GM18870 (cell line): Measurements from ENCODE around the gene MRI1.
"Not testable (repeated sequence)": the region's sequence is repeated elsewhere in the genome, so short reads cannot be mapped to it uniquely, and the experiment has no call there.

Experiments used
- ATAC-seq: cut with Tn5 transposase; IDR thresholded peaks from one replicate; pipeline ENCODE4 v1.9.1; 2021; ENCODE audit warnings: moderate library complexity; ENCODE audit not compliant: unreplicated experiment

MRI1 gene

DNA sequence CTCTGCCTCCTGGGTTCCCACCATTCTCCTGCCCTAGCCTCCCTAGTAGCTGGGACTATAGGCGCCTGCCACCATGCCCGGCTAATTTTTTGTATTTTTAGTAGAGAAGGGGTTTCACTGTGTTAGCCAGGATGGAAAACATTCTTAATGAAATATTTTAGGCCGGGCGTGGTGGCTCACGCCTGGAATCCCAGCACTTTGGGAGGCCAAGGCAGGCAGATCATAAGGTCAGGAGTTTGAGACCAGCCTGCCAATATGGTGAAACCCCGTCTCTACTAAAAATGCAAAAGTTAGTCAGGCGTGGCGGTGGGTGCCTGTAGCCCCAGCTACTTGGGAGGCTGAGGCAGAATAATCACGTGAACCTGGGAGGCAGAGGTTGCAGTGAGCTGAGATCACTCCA, 29.0 kb downstream of the MRI1 start:
- ATAC-seq, result not testable (repeated sequence)

DNA sequence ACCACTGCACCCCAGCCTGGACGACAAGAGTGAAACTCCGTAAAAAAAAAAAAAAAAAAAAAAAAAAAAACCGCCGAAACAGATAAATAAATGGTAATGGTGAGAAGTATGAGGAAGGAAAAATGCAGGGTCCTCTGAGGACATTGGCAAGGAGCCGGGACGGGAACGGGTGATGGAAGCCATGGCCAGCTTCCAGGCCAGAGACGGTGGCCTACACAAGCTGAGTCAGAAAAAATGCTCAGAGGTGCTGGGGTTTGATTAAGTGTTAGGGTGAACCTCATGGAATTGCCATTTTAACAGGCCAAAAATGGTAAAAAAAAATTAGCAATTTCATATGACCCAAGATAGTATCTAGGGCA, 30.1 kb downstream of the MRI1 start:
- ATAC-seq, result no peak

DNA sequence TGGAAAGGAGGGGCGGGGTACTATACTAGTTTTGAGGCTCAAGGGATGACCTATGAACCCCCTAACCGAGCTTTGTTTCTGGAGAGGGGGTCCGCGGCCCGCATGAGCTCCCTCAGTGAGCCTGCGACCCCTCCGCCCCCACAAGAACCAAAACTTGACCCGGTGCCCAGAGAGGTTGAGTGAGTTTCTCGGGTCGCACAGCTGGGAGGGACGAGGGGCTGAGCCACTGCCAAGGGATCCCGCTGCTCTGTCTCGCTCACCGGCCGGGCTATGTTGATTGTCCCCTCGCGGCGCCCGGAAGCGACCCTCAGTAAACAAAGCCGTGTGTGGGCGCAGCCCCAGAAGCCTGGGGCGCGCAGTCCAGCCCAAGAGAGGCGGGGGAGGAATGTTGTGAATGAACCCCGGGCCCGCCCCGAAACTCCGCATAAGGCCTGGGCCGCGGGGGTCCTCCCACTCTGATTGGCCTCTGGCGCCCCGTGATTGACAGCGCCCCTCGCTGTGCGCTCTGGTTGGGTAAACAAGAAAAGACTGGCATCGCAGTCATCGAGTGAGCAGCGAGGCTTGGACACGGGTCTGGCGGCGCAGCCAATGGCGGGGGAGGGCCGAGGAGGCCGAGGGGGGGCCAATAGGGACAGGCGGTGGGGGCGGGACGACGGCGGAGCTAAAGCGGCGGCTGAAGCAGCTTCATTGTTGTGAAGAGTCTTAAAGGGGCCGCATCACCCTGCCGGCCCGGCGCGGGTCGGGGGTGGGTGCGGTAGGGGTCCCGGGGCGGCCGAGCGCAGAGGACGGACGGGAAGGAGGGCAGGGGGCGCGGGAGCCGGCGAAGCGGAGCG, 30.7 kb downstream of the MRI1 start, which contains the start of gene ZSWIM4:
ZSWIM4 (plus strand) TSS at position 687 of the 833 bp plus-strand sequence. CDS start 206 bp downstream, outside the sequence.
- ATAC-seq, result peak; percentile 90

DNA sequence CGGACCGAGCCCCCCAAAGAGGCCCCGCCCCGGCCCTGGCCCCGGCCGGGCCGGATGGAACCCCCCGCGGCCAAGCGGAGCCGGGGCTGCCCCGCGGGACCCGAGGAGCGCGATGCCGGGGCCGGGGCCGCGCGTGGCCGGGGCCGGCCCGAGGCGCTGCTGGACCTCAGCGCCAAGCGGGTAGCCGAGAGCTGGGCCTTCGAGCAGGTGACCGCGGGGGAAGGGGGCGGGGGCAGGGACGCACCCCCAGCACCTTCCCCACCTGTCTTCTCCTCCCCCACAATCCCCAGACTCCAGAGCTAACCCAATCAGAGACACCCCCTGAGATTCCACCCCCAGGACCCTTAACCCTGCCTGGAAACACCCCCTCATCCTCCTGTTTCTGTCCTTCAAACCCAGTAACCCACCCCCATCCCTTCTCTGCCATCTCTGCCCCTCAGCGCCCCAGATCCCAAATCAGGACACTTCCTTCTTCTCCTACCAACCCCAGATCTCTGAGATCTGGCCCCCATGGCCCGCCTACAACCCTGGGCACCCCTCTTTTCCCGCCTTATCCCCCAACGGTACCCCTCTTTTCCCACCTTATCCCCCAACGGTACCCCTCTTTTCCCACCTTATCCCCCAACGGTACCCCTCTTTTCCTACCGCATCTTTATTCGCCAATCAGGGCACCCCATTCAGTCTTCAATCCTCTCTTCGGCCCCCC, 31.4 kb downstream of the MRI1 start:
- ATAC-seq, result no peak

DNA sequence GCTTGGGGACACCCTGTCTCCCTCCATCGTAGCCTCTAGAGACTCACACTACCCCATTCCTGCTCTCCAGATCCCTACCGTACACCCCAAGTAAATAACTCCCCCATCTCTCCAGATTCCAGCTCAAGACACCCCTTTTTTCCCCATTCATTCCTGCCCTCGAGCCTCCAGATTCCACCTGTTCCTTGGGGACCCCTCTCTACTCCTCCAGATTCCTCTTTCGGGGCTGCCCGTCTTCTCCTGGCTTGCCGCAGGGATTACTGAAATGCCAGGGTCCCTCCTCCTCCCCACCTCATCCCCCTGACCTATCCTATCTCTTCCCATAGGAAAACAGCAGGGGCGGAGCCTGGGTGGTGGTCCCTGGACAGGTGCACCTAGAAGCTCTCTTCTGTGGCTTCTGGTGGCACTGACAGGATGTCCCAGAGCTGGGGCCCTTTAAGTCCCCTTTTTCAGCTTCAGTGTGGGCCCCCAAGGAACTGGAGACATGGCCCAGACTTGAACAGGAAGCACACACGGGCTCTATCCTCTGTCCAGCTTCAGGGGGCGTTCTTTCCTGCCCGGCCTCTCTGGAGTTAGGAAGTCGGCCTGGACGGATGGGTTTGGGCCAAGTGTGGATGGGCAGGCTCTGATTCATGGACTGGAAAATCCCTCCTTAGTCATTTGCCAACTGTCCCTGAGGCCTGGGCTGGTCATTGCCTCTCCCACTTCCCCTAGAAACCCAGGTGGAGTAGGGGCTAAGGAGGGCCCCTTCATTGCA, 32.2 kb downstream of the MRI1 start:
- ATAC-seq, result no peak

DNA sequence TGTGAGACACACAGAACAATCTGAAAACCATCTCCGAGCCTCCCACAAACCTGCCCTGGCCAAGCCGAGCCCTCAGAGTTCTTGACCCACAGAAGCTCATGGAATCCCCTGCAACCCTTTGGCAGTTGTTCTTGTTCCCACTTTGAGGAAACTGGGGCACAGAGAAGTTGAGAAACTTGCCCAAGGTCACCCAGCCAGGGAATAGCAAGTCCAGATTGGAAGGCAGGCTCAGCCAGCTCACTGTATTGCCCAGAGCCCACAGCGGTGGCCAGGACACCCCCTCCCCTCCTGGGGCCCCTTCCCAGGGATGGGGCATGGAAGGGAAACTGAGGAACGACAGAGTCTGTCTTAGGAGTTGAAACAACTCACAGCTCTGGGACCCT, 32.7 kb downstream of the MRI1 start:
- ATAC-seq, result no peak

DNA sequence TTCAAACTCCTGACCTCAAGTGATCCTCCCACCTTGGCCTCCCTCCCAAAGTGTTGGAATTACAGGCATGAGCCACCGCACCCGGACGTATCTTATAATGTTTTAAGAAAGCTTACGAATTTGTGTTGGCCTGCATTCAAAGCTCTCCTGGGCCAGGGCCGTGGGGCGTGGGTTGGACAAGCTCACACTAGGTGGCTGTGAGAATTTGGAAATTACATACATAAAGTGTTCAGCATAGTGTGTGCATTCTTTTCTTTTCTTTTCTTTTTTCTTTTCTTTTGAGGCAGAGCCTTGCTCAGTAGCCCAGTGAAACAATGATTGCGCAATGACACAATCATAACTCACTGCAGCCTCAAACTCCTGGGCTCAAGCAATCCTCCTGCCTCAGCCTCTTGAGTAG, 33.5 kb downstream of the MRI1 start:
- no peak for ATAC-seq

DNA sequence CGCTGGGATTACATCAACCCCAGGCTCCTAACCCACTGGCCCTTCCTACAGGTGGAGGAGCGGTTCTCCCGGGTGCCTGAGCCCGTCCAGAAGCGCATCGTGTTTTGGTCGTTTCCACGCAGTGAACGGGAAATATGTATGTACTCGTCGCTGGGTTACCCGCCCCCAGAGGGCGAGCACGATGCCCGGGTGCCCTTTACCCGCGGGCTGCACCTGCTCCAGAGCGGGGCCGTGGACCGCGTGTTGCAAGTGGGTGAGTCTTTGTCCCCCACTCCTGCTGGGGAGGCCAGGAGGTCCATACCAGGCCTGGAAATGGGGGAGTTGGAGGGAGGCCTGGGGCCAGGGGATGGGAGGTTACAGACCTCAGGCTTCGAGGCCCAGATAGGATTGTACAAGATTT, 35.3 kb downstream of the MRI1 start:
- no peak for ATAC-seq

DNA sequence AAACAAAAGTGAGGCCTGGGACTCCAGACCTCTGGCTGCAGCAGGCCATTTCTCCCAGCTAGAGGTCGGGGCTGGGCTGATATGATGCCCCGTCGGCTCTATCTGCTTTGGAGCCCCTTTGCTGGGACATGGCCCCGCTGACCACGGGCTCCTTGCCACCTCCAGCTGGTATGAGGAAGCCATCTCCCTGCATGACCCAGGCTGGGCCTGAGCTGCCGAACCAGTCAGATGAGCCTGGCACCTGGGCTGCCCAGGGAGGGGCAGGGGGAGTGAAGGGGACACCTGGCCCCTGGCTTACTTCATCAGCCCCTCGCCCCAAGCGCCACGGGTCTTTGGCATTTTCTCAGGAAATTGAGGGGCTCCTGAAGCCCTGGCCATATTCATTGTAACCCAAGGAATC, 38.7 kb downstream of the MRI1 start:
- ATAC-seq, result no peak

DNA sequence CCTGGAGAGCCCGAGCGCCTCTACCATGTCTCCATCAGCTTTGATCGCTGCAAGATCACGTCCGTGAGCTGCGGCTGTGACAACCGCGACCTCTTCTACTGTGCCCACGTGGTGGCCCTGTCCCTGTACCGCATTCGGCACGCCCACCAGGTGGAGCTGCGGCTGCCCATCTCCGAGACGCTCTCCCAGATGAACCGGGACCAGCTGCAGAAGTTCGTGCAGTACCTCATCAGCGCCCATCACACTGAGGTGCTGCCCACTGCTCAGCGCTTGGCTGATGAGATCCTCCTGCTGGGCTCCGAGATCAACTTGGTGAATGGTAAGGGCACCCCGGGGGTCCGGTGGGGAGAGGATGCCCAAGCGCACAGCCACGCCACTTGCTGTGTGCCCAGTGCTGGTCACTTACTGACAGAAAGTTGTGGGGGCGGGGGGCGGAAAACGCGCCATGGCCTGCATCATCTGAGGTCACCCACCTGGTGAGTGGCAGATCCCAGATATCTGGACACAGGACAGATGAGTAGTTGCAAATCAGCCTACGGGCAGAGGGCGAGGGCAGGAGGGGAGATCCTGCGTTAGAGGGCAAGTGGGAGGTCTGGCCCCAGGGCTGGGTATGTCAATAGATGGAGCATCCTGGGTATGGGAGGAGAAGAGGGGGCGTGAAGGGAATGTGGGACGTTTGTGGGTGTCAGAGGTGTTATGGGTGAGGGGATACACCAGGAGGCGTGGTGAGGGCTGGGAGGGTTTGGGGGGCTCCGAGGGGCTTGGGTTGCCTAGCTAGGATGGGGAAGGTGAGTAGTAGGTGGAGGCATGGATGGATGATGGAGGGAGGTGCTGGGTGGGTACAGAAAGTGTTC, 40.7 kb downstream of the MRI1 start:
- no peak for ATAC-seq

DNA sequence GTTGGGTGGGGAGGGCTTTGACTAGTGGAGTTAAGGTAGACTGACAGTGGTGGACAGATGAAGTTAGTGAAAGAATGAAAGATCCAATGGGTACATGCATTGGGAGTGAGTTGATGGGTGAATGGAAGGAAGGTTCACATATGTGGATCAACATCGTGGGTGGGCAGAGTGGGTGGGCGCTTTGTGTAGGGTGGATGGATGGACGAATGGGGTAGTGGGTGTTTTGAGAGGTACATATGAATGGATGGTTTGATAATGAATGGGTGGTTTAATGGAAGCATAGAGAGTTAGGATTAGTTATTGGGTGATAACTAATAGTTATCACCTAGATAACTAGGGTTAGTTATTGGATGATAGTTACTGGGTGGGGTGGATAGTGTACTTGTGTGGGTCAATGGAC, 42.4 kb downstream of the MRI1 start:
- ATAC-seq, result no peak

DNA sequence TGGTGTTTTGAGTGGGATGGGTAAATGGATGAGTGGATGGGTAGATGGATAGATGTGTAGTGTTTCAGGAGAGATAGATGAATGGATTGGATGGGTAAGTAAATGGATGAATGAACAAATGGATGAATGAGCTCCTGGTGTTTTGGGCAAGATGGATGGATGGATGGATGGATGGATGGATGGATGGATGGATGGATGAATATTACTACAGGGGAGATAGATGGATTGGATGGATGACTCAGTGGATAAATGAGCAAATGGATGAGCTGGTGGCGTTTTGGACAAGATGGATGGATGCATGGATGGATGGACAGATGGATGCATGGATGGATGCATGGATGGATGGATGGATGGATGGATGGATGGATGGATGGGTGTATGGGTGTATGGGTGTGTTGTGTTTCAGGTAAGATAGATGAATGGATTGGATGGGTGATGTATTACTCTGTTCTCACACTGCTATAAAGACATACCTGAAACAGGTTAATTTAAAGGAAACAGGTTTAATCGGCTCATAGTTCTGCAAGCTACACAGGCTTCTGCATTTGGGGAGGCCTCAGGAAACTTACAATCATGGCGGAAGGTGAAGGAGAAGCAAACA, 43.2 kb downstream of the MRI1 start:
- no peak for ATAC-seq

DNA sequence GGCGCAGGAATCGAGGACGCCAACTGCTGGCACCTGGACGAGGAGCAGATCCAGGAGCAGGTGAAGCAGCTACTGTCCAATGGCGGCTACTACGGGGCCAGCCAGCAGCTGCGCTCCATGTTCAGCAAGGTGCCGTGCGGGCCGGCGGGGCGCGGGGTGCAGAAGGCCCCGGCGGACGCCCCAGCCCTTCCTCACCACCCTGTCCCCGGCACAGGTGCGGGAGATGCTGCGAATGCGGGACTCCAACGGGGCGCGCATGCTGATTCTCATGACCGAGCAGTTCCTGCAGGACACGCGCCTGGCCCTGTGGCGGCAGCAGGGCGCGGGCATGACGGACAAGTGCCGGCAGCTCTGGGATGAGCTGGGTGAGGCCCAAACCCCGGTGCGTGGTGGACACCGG, 44.5 kb downstream of the MRI1 start:
- ATAC-seq, result no peak

DNA sequence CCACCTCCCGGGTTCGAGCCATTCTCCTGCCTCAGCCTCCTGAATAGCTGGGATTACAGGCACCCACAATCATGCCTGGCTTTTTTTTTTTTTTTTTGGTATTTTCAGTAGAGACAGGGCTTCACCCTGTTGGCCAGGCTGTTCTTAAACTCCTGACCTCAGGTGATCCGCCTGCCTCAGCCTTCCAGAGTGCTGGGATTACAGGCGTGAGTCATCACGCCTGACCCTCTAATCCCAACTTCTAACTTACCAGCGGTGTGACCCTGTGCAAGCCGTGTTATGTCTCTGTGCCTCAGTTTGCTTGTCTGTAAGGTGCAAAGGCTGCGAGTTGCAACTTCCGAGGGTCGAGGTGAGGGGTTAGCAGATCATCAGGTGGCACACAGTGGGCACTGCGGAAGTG, 48.2 kb downstream of the MRI1 start:
- no peak for ATAC-seq

DNA sequence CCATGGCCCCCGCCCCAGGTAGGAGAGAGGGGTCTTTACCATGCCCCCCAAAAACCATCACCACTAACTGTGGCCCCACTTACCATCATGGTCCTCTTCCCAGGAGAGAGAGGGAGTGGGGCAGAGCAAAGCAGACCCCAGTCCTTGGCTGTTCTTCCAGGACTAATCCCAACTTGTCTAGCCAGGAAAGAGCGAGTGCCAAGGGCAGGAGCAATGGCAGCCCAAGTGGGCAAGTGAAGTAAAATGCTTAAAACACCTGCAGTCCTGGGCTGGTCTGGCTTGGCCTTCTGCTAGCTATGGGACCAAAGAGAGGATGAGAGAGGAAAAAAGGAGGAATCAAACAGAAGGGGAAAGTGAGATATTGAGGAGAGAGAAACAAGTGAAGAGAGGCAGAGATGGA, 48.8 kb downstream of the MRI1 start:
- ATAC-seq, result no peak

DNA sequence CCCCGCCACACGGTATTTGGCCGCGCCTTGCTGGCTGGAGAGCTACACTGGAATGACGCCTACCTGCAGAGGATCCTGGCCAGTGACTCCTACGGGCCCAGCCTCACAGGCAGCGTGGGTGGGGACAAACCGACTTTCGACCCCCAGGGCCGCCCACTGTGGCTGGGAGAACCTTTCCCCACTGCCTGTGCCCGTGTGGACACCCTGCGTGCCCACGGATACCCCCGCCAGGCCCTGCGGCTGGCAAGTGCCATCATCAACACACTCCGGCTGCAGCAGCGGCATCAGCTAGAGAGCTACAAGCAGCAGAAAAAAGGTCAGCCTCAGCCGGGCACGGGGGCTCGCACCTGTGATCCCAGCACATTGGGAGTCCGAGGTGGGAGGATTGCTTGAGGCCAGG, 50.2 kb downstream of the MRI1 start:
- no peak for ATAC-seq

DNA sequence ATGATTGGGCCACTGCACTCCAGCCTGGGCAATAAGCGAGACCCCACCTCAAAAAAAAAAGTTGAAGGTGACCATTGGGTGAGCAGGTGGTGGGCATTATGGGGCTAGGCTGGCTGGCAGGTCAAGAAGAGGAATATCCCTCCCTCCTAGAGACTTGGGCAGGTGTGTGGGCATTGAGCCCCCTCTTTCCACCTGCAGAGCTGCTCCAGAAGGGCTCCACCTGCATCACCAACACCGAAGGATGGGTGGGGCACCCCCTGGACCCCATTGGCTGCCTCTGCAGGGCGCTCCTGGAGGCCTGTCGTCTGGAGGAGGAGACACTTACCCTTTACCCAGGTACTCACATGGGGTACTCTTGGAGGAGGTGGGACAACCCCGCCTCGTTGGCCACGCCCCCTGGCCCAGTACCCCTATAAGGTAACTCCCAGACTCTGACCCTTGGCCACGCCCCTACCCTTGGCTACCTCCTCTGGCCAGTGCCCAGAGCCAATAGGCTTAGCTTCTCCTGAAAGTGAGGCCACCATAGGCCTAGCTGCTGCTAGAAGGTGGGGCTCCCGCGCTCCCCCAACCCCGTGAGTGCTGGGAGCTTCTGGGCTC, 52.8 kb downstream of the MRI1 start:
- ATAC-seq, result no peak

DNA sequence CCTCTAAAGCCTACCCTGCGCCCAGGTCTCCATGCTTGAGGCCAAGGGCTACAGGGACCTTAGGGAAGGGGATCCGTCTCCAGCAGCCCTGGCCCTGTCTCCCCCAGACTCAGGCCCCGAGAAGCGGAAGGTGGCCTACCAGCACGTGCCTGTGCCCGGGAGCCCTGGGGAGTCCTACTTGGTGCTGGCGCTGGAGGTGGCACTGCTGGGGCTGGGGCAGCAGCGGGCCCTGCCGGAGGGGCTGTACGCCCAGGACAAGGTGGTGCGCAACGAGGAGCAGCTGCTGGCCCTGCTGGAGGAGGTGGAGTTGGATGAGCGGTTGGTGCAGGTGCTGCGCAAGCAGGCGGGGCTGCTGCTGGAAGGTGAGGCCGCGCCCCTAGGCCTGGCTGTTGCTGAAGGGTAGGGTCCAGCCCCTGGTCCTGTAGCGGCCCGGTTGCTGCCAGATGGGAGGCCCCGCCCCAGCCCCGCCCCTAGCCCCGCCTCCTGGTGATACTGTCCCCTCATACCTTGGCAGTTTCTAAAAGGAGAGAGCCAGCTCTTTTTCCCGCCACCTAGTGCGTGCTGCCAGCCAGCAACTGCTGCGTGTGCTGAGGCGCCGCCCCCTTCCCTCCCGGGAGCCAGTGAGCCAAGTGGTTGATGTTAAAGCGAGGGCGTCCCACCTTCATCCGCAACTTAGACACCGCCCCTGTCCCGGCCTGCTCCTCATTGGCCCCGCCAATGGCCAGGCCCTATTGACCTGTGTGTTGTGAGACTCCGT, 53.5 kb downstream of the MRI1 start:
- ATAC-seq, result no peak

DNA sequence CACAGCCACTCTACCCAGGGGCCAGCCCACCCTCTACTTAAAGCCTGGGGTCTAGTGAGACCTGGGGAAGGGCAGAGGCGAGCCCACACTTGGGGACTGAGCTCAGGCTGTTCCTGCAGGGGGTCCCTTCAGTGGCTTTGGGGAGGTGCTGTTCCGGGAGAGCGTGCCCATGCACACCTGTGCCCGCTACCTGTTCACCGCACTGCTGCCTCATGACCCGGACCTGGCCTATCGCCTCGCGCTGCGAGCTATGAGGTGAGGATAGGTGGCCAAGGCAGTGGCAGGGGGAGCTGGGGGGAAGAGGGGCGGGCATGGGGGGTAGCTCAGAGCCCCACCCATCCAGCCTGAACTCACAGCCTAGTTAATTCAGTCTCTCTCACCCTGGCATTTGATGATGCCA, 54.9 kb downstream of the MRI1 start:
- ATAC-seq, result no peak
